ENCODE measurements around the gene CLCF1. TPM values are rescaled to one million over a fixed set of nuclear protein-coding genes. Genes with fewer than 3 reads are reported as not detected.
"Not testable (repeated sequence)": the region's sequence is repeated elsewhere in the genome, so short reads cannot be mapped to it uniquely, and the experiment has no call there.

Gene CLCF1
- polyA plus RNA-seq, 1 donor (not counting 4 experiments of a cell fraction or from before 2014, with no cell fraction given): 2.7 TPM

DNA sequence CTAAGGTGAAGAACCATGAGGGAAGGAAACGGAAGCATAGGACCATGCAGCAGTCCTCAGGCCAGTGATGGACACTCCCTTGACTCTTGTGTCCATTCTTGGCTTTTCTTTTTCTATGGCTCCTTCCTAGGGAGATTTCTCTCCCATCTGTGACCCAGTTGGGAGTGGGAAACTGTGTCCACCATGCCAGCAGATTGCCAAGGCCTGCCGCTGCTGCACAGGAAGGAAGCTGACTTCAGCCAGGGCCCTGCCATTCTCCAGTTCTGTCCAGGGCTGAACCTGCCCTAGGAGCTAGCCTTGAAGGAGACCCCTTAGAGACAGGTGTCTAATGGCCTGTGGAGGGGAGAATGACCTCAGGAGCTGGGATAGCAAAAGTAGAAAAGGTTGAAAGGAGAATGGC, 52.7 kb downstream of the CLCF1 start:
- dilution Hi-C loops (cut with MboI; ENCODE audit: extremely low pct_ligation_motif_present, low sequenced_read_pairs): no loop called here
- Histone ChIP-seq H3K27ac (ENCODE audit: control insufficient read depth, insufficient read depth, low read length) (no peak overlapping the region), H2AFZ (ENCODE audit: control insufficient read depth, low read length) (no peak overlapping the region), H3K9me1 (ENCODE audit: control insufficient read depth, extremely low read depth, insufficient read depth, low read length) (no peaks in the 10 kb centered on the region), H3K27me3 (ENCODE audit: control insufficient read depth, extremely low read depth, insufficient read depth, low read length) (no peaks in the 10 kb centered on the region), H3K36me3 (ENCODE audit: control insufficient read depth in 2 of 2, extremely low read depth in 1 of 2, insufficient read depth in 2 of 2, low read length in 2 of 2) (peaks cover 0 to 4% of the 10 kb centered on the region in 2 experiments), H3K4me2 (ENCODE audit: control insufficient read depth, extremely low read depth, insufficient read depth, low read depth, low read length) (no peak overlapping the region), H3K4me3 (ENCODE audit: control insufficient read depth in 2 of 3, extremely low read depth in 1 of 3, insufficient read depth in 2 of 3, low read depth in 1 of 3, low read length in 3 of 3) (no peak overlapping the region), H3K9me3 (ENCODE audit: control insufficient read depth, low read depth, low read length) (no peaks in the 10 kb centered on the region), H4K20me1 (ENCODE audit: control insufficient read depth, extremely low read depth, insufficient read depth, low read length) (no peaks in the 10 kb centered on the region), H3K4me1 (ENCODE audit: control insufficient read depth, extremely low read depth, insufficient read depth, low read length) (peaks cover 15% of the 10 kb centered on the region), H3K9ac (ENCODE audit: control insufficient read depth, extremely low read depth, insufficient read depth, low read length) (no peak overlapping the region), H3K79me2 (ENCODE audit: control insufficient read depth, insufficient read depth, low read length) (peaks cover 5% of the 10 kb centered on the region)
- TF ChIP-seq, protein P1, sequence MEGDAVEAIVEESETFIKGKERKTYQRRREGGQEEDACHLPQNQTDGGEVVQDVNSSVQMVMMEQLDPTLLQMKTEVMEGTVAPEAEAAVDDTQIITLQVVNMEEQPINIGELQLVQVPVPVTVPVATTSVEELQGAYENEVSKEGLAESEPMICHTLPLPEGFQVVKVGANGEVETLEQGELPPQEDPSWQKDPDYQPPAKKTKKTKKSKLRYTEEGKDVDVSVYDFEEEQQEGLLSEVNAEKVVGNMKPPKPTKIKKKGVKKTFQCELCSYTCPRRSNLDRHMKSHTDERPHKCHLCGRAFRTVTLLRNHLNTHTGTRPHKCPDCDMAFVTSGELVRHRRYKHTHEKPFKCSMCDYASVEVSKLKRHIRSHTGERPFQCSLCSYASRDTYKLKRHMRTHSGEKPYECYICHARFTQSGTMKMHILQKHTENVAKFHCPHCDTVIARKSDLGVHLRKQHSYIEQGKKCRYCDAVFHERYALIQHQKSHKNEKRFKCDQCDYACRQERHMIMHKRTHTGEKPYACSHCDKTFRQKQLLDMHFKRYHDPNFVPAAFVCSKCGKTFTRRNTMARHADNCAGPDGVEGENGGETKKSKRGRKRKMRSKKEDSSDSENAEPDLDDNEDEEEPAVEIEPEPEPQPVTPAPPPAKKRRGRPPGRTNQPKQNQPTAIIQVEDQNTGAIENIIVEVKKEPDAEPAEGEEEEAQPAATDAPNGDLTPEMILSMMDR (optimal IDR thresholded peaks at IDR 0.05 in 1 of 3, IDR thresholded peaks at IDR 0.05 in 1 of 3, conservative IDR thresholded peaks at IDR 0.05 in 1 of 3; ENCODE audit: extremely low read depth in 1 of 3, insufficient read depth in 2 of 3, low read length in 3 of 3): no peak
- TF ChIP-seq EZH2 (IDR thresholded peaks at IDR 0.05; ENCODE audit: low read length): no peak
- no peak for DNase-seq (ENCODE audit: low read depth, low spot score)
- no peak for FAIRE-seq

GRCh38 chr11:67320011-67320410, 53.4 kb downstream of the CLCF1 start:
- FAIRE-seq (no peak), DNase-seq (ENCODE audit: low read depth, low spot score) (no peak)
- H4K20me1 ChIP-seq (ENCODE audit: control insufficient read depth, extremely low read depth, insufficient read depth, low read length): no peaks in the 10 kb centered on the region
- H3K27me3 ChIP-seq (ENCODE audit: control insufficient read depth, extremely low read depth, insufficient read depth, low read length): no peaks in the 10 kb centered on the region
- H3K79me2 ChIP-seq (ENCODE audit: control insufficient read depth, insufficient read depth, low read length): peaks cover 5% of the 10 kb centered on the region
- peaks cover 20% of the 10 kb centered on the region for H3K4me1 ChIP-seq (ENCODE audit: control insufficient read depth, extremely low read depth, insufficient read depth, low read length)
- H3K9me1 ChIP-seq (ENCODE audit: control insufficient read depth, extremely low read depth, insufficient read depth, low read length): no peaks in the 10 kb centered on the region
- no peak overlapping the region for H3K4me3 ChIP-seq (ENCODE audit: control insufficient read depth in 2 of 3, extremely low read depth in 1 of 3, insufficient read depth in 2 of 3, low read depth in 1 of 3, low read length in 3 of 3)
- H3K9ac ChIP-seq (ENCODE audit: control insufficient read depth, extremely low read depth, insufficient read depth, low read length): no peak overlapping the region
- TF ChIP-seq, protein P1 (optimal IDR thresholded peaks at IDR 0.05 in 1 of 3, IDR thresholded peaks at IDR 0.05 in 1 of 3, conservative IDR thresholded peaks at IDR 0.05 in 1 of 3; ENCODE audit: extremely low read depth in 1 of 3, insufficient read depth in 2 of 3, low read length in 3 of 3): no peak
- TF ChIP-seq EZH2 (IDR thresholded peaks at IDR 0.05; ENCODE audit: low read length): no peak
- H3K9me3 ChIP-seq (ENCODE audit: control insufficient read depth, low read depth, low read length): no peaks in the 10 kb centered on the region
- H3K27ac ChIP-seq (ENCODE audit: control insufficient read depth, insufficient read depth, low read length): no peak overlapping the region
- H3K36me3 ChIP-seq (ENCODE audit: control insufficient read depth in 2 of 2, extremely low read depth in 1 of 2, insufficient read depth in 2 of 2, low read length in 2 of 2): peaks cover 0 to 4% of the 10 kb centered on the region in 2 experiments
- H3K4me2 ChIP-seq (ENCODE audit: control insufficient read depth, extremely low read depth, insufficient read depth, low read depth, low read length): no peak overlapping the region
- dilution Hi-C loops (cut with MboI; ENCODE audit: extremely low pct_ligation_motif_present, low sequenced_read_pairs): no loop called here
- no peak overlapping the region for H2AFZ ChIP-seq (ENCODE audit: control insufficient read depth, low read length)

- H3K9ac ChIP-seq (ENCODE audit: control insufficient read depth, extremely low read depth, insufficient read depth, low read length); DNase-seq (ENCODE audit: low read depth, low spot score); dilution Hi-C loops (cut with MboI; ENCODE audit: extremely low pct_ligation_motif_present, low sequenced_read_pairs); H4K20me1 ChIP-seq (ENCODE audit: control insufficient read depth, extremely low read depth, insufficient read depth, low read length); H3K36me3 ChIP-seq (ENCODE audit: control insufficient read depth in 2 of 2, extremely low read depth in 1 of 2, insufficient read depth in 2 of 2, low read length in 2 of 2); H3K27me3 ChIP-seq (ENCODE audit: control insufficient read depth, extremely low read depth, insufficient read depth, low read length); H3K27ac ChIP-seq (ENCODE audit: control insufficient read depth, insufficient read depth, low read length); H3K9me3 ChIP-seq (ENCODE audit: control insufficient read depth, low read depth, low read length); H3K9me1 ChIP-seq (ENCODE audit: control insufficient read depth, extremely low read depth, insufficient read depth, low read length); H3K79me2 ChIP-seq (ENCODE audit: control insufficient read depth, insufficient read depth, low read length); FAIRE-seq; H2AFZ ChIP-seq (ENCODE audit: control insufficient read depth, low read length): not testable (repeated sequence)
- Histone ChIP-seq H3K4me3 (ENCODE audit: control insufficient read depth in 2 of 3, extremely low read depth in 1 of 3, insufficient read depth in 2 of 3, low read depth in 1 of 3, low read length in 3 of 3) (peak overlapping the region in 2 of 3 experiments; percentile 81 to 94), H3K4me2 (ENCODE audit: control insufficient read depth, extremely low read depth, insufficient read depth, low read depth, low read length) (peak overlapping the region; percentile 100), H3K4me1 (ENCODE audit: control insufficient read depth, extremely low read depth, insufficient read depth, low read length) (peaks cover 22% of the 10 kb centered on the region)
These were observed 54.5 kb downstream of the CLCF1 start for GRCh38 chr11:67318876-67319275.

Data from keratinocyte (primary cell).